NB4 (cell line): ENCODE results near the gene LNPEP.

Source experiments
- CTCF ChIP-seq: IDR thresholded peaks from one replicate; pipeline ENCODE4 v1.5.1; 2012; ENCODE audit warnings: low read depth, low read length
- MAX ChIP-seq: IDR thresholded peaks from 2 replicates; pipeline ENCODE4 v1.6.1; 2011; ENCODE audit warnings: low read depth, low read length
- MYC ChIP-seq: IDR thresholded peaks from 2 replicates; pipeline ENCODE4 v1.6.1; 2011; ENCODE audit warnings: low read depth, low read length

- TF ChIP-seq CTCF, result no peak
- TF ChIP-seq MAX, result no peak
- no peak for TF ChIP-seq MYC
Observed at GRCh38 chr5:97042996-97043395, 107.1 kb downstream of the LNPEP start.
